ENCODE results near the gene P2RX4. TPM values are rescaled to one million over a fixed set of nuclear protein-coding genes. Genes with fewer than 3 reads are reported as not detected.

The P2RX4 gene
- total and polyA plus RNA-seq, 2 of the 8 experiments (the other 6 are each of a cell fraction or from before 2014, with no cell fraction given): 9.5 to 12.2 TPM

GRCh38 chr12:121172145-121172544 lies 37.8 kb upstream of the P2RX4 start:
- Histone ChIP-seq H3K27ac (ENCODE audit: low read depth, low read length) (no peak overlapping the region), H2BK20ac (ENCODE audit: low read length) (no peak overlapping the region), H3K4me3 (ENCODE audit: extremely low read depth in 1 of 4, insufficient read depth in 2 of 4, low read depth in 3 of 4, low read length in 4 of 4) (no peak overlapping the region), H3K18ac (ENCODE audit: extremely low read depth, low read length) (no peak overlapping the region), H3K36me3 (ENCODE audit: control insufficient read depth in 2 of 4, insufficient read depth in 4 of 4, low read length in 3 of 4) (no peaks in the 10 kb centered on the region), H3K79me1 (ENCODE audit: low read depth, low read length) (no peaks in the 10 kb centered on the region), H4K91ac (replicated peaks; ENCODE audit: insufficient read length, low read length) (no peak overlapping the region), H2AFZ (ENCODE audit: low read length) (no peak overlapping the region), H3K23ac (ENCODE audit: insufficient read length) (no peak overlapping the region), H3K56ac (replicated peaks; ENCODE audit: insufficient read length, low read depth, low read length) (no peak overlapping the region), H2BK15ac (ENCODE audit: low read length) (no peak overlapping the region), H3K4me2 (ENCODE audit: insufficient read depth in 1 of 2, low read depth in 2 of 2, low read length in 2 of 2) (no peak overlapping the region), H3K23me2 (ENCODE audit: low read depth, low read length) (no peaks in the 10 kb centered on the region), H3K27me3 (replicated peaks in 1 of 4; ENCODE audit: control insufficient read depth in 3 of 4, extremely low read depth in 1 of 4, insufficient read depth in 3 of 4, low read length in 3 of 4) (no peaks in the 10 kb centered on the region), H2BK5ac (ENCODE audit: low read depth, low read length) (no peak overlapping the region), H2BK120ac (replicated peaks; ENCODE audit: low read depth, low read length) (no peak overlapping the region), H3K9me3 (ENCODE audit: insufficient read depth in 2 of 2, low read depth in 1 of 2, low read length in 1 of 2) (no peaks in the 10 kb centered on the region), H3K14ac (ENCODE audit: insufficient read length) (no peak overlapping the region), H4K20me1 (replicated peaks in 1 of 2; ENCODE audit: control insufficient read depth in 1 of 2, insufficient read depth in 2 of 2, low read length in 2 of 2) (no peaks in the 10 kb centered on the region), H3K4ac (replicated peaks; ENCODE audit: insufficient read length, low read depth, low read length) (no peak overlapping the region), H2BK12ac (ENCODE audit: low read depth, low read length) (no peak overlapping the region), H2AK5ac (ENCODE audit: low read depth, low read length) (no peak overlapping the region), H3K9ac (replicated peaks in 1 of 4; ENCODE audit: extremely low read depth in 1 of 4, low read depth in 3 of 4, low read length in 3 of 4) (no peak overlapping the region), H3K4me1 (replicated peaks in 1 of 4; ENCODE audit: control insufficient read depth in 3 of 4, insufficient read depth in 4 of 4, low read length in 3 of 4) (no peaks in the 10 kb centered on the region), H4K5ac (ENCODE audit: insufficient read length, low read depth, low read length) (no peak overlapping the region), H3K79me2 (ENCODE audit: control insufficient read depth in 1 of 2, insufficient read depth in 2 of 2, low read length in 2 of 2) (no peaks in the 10 kb centered on the region), H4K8ac (ENCODE audit: extremely low read depth, insufficient read depth, low read length) (no peak overlapping the region)
- DNase-seq (ENCODE audit: low read depth in 1 of 2, low spot score in 2 of 2) (no peak), FAIRE-seq (no peak)
- ChIA-PET POLR2A (ENCODE audit: partially characterized antibody) (no interaction called here), CTCF (ENCODE audit: partially characterized antibody) (interaction anchor here (0.8 to 1.7 kb wide), 2 partner anchors 59 to 167 kb away, joined by 3 read pairs; no protein-coding TSS in a partner anchor)
- WGBS, 2 experiments (ENCODE audit: extremely low coverage in 1 of 2, insufficient coverage in 1 of 2, insufficient read length in 1 of 2, insufficient replicate concordance in 2 of 2, low coverage in 1 of 2, low lambda C conversion rate in 2 of 2, missing lambda C conversion rate in 1 of 2): 87% methylated on average over 6 of the region's 6 CpGs; no CpG with 5 or more reads in 1 of the 2 experiments
- TF ChIP-seq ZNF274 (IDR thresholded peaks at IDR 0.05; ENCODE audit: borderline replicate concordance, extremely low read depth, low read length) (no peak), NRF1 (IDR thresholded peaks at IDR 0.05; ENCODE audit: low read depth, low read length) (no peak), ATF2 (IDR thresholded peaks at IDR 0.05; ENCODE audit: low read length) (no peak), KDM1A (IDR thresholded peaks at IDR 0.05; ENCODE audit: borderline replicate concordance, low read length) (no peak), BCL11A (IDR thresholded peaks at IDR 0.05; ENCODE audit: low read depth in 2 of 2, low read length in 2 of 2) (no peak), MAFK (IDR thresholded peaks at IDR 0.05; ENCODE audit: low read depth, low read length) (no peak), YY1 (IDR thresholded peaks at IDR 0.05; ENCODE audit: low read depth, low read length) (no peak), RAD21 (IDR thresholded peaks at IDR 0.05 in 1 of 2, conservative IDR thresholded peaks at IDR 0.05 in 1 of 2; ENCODE audit: low read depth in 2 of 2, low read length in 2 of 2) (no peak), GABPA (IDR thresholded peaks at IDR 0.05; ENCODE audit: borderline replicate concordance, insufficient read depth, low read length) (no peak), SIRT6 (IDR thresholded peaks at IDR 0.05; ENCODE audit: low read length) (no peak), TAF7 (optimal IDR thresholded peaks at IDR 0.05; ENCODE audit: borderline replicate concordance, low read depth, low read length) (no peak), CHD1 (IDR thresholded peaks at IDR 0.05; ENCODE audit: low read depth, low read length) (no peak), ASH2L (IDR thresholded peaks at IDR 0.05; ENCODE audit: low read length) (no peak)
